Mesodermal cell (in vitro differentiated cells): ENCODE measurements around the gene CCDC74B.
"Not testable (repeated sequence)": the region's sequence is repeated elsewhere in the genome, so short reads cannot be mapped to it uniquely, and the experiment has no call there.

ENCODE experiments used
- H3K27ac ChIP-seq: 2 replicates; pipeline ENCODE4 v1.7.0; 2013; ENCODE audit warnings: mild to moderate bottlenecking, low read depth, low read length, moderate library complexity; ENCODE audit not compliant: severe bottlenecking
- H3K36me3 ChIP-seq: 2 replicates; pipeline ENCODE4 v1.7.1; 2013; ENCODE audit warnings: mild to moderate bottlenecking, low read length, moderate library complexity; ENCODE audit not compliant: control insufficient read depth, insufficient read depth
- H3K4me1 ChIP-seq: one replicate; pipeline ENCODE4 v1.7.1; 2013; ENCODE audit warnings: mild to moderate bottlenecking, low read length; ENCODE audit not compliant: insufficient read depth, control insufficient read depth, poor library complexity, severe bottlenecking
- H3K4me3 ChIP-seq: 2 replicates; pipeline ENCODE4 v1.7.0; 2013; ENCODE audit warnings: low read length, control low read depth, mild to moderate bottlenecking; ENCODE audit not compliant: insufficient read depth, poor library complexity, severe bottlenecking; ENCODE audit errors: extremely low read depth
- H3K9me3 ChIP-seq: 2 replicates; pipeline ENCODE4 v1.7.1; 2013; ENCODE audit warnings: mild to moderate bottlenecking, low read length, moderate library complexity; ENCODE audit not compliant: control insufficient read depth
- WGBS, 2 experiments: methylation state at CpG; one replicate each; pipeline ENCODE4 v1.1.5; 2013; ENCODE audit warnings: missing lambda C conversion rate in 2 of 2; ENCODE audit not compliant: insufficient coverage in 2 of 2; 5-methylcytosine and 5-hydroxymethylcytosine counted together

CCDC74B gene

GRCh38 chr2:130135692-130136541 is 9.0 kb downstream of the CCDC74B start:
- Histone ChIP-seq H3K4me3 (no peak overlapping the region), H3K27ac (no peak overlapping the region), H3K4me1 (no peaks in the 10 kb centered on the region), H3K36me3 (no peaks in the 10 kb centered on the region), H3K9me3 (no peaks in the 10 kb centered on the region)
- whole genome bisulfite sequencing, 2 experiments, result 86 to 94% methylated on average over 9 to 14 of the region's 15 CpGs

GRCh38 chr2:130129120-130129829 is 15.6 kb downstream of the CCDC74B start, which contains the start of gene POTEF:
TSS of gene POTEF (minus strand) at chr2:130129222. CDS start at chr2:130120515, 8,707 bp downstream.
- H3K4me3 ChIP-seq, H3K36me3 ChIP-seq, H3K27ac ChIP-seq, H3K4me1 ChIP-seq, H3K9me3 ChIP-seq: not testable (repeated sequence)
- WGBS, 2 experiments, result 88 to 93% methylated on average over 4 to 7 of the region's 29 CpGs

GRCh38 chr2:130128464-130128863 is 16.4 kb downstream of the CCDC74B start:
- H3K27ac ChIP-seq, H3K9me3 ChIP-seq, H3K36me3 ChIP-seq, H3K4me1 ChIP-seq, H3K4me3 ChIP-seq: not testable (repeated sequence)
- WGBS, 2 experiments, result 94% methylated on average over 6 of the region's 14 CpGs; no CpG with 5 or more reads in 1 of the 2 experiments

GRCh38 chr2:130127726-130128125 is 17.2 kb downstream of the CCDC74B start:
- not testable (repeated sequence) for H3K36me3 ChIP-seq, H3K4me1 ChIP-seq, H3K4me3 ChIP-seq, H3K9me3 ChIP-seq, H3K27ac ChIP-seq
- no CpG with 5 or more reads among the region's 9 CpGs for WGBS, 2 experiments

GRCh38 chr2:130120924-130121323 is 24.0 kb downstream of the CCDC74B start:
- not testable (repeated sequence) for H3K9me3 ChIP-seq, H3K4me1 ChIP-seq, H3K4me3 ChIP-seq, H3K36me3 ChIP-seq, H3K27ac ChIP-seq
- whole genome bisulfite sequencing, 2 experiments, result 95 to 100% methylated on average over 1 to 17 of the region's 45 CpGs

GRCh38 chr2:130102597-130103363 is 42.1 kb downstream of the CCDC74B start:
- H3K4me3 ChIP-seq, H3K36me3 ChIP-seq, H3K27ac ChIP-seq, H3K9me3 ChIP-seq, H3K4me1 ChIP-seq: not testable (repeated sequence)
- 44 to 46% methylated on average over 3 of the region's 8 CpGs for WGBS, 2 experiments
